Measurements from ENCODE around the gene FOXL3.

FOXL3 gene

DNA sequence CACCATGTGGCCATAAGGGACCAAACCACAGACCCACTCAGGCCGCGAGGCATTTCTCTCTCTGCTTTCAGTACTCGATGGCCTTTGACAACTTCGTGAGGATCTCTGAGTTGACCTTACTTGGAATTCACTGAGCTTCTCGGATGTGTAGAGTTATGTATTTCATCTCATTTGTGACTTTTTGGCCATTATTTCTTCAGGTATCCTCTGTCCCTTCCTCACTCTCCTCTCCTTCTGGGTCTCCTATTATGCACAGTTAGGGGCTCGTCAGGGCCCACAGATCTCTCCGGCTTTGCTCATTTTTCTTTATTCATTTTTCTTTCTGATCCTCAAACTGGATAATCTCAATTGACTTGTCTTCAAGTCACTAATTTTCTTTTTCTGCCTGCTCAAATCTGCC, 16.6 kb upstream of the FOXL3 start:
- TF ChIP-seq, protein P1, sequence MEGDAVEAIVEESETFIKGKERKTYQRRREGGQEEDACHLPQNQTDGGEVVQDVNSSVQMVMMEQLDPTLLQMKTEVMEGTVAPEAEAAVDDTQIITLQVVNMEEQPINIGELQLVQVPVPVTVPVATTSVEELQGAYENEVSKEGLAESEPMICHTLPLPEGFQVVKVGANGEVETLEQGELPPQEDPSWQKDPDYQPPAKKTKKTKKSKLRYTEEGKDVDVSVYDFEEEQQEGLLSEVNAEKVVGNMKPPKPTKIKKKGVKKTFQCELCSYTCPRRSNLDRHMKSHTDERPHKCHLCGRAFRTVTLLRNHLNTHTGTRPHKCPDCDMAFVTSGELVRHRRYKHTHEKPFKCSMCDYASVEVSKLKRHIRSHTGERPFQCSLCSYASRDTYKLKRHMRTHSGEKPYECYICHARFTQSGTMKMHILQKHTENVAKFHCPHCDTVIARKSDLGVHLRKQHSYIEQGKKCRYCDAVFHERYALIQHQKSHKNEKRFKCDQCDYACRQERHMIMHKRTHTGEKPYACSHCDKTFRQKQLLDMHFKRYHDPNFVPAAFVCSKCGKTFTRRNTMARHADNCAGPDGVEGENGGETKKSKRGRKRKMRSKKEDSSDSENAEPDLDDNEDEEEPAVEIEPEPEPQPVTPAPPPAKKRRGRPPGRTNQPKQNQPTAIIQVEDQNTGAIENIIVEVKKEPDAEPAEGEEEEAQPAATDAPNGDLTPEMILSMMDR (IDR thresholded peaks at IDR 0.05; ENCODE audit: low read depth, low read length, missing control alignments), result no peak
- DNase-seq (ENCODE audit: extremely low read depth, low read depth), result no peak

DNA sequence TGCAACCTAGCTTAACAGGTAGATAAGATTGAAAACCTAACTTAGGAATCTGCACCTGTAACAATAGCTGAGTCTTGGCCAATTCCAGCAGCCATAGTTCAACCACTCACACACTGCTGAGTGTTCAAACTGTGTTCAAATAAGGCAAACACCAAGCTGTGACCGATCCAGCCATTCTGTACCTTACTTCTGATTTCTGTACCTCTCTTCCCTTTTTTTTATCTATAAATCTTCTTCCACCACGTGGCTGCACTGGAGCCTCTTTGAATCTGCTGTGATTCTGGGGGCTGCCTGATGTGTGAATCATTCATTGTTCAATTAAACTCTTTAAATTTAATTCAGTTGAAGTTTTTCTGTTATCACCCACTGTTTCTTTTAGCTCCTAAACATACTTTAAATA, 15.7 kb upstream of the FOXL3 start:
- no peak for DNase-seq (ENCODE audit: extremely low read depth, low read depth)
- TF ChIP-seq, protein P1 (IDR thresholded peaks at IDR 0.05; ENCODE audit: low read depth, low read length, missing control alignments), result no peak
- no peak overlapping the region for H3K4me3 ChIP-seq (replicated peaks; ENCODE audit: low read depth, low read length)

More for the DNA sequence above, 16.6 kb upstream of the FOXL3 start:
- H3K4me3 ChIP-seq (replicated peaks; ENCODE audit: low read depth, low read length), result no peak overlapping the region

DNA sequence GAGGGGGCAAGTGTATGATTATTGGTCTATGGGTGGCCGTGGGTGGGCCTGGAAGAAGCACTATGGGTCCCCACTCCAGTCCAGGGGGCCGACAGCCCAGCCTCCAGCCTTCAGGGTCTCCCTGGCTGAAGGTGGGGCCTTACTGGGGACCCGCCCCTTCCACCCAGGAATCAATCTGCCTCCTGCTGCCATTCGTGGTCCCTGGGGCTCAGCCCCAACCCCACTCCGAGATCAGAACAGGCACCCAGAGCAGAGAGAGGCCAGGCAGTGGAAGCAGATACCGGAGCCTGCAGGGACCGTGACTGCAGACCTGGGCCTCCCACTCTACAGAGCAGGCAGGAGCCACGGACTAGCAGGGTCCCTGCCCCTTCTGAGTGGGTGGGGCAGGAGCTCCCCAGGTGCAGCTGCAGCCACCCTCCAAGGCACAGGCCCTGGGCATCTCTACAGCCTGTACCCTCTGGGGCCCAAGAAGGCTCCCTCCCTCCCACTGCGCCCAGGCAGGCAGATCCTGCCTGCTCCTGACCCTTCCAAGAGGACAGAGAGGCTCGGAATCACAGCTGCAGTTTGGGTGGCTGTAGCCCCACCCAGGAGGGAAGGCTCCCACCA, 13.6 kb upstream of the FOXL3 start:
- DNase-seq (ENCODE audit: extremely low read depth, low read depth), result no peak
- H3K4me3 ChIP-seq (replicated peaks; ENCODE audit: low read depth, low read length), result no peak overlapping the region
- TF ChIP-seq, protein P1 (IDR thresholded peaks at IDR 0.05; ENCODE audit: low read depth, low read length, missing control alignments), result no peak

DNA sequence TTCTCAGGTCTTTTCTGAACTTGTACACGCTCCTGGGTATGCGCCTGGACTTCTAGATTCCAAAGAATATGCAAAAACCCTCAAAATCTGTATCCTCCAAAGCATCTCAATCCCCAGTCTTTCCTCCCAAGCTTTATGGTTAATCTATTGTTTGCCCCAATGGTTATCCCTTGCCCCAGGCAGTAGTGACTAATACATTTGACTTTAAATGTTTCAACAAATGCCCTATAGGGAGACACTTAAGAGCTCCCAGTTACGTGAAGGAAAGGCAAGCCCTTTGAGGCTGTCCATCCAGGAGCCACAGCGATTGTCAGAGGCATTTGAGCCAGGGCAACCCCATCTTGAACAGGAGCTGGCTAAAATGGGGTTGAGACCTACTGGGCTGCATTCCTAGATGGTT, 12.7 kb upstream of the FOXL3 start:
- TF ChIP-seq, protein P1 (IDR thresholded peaks at IDR 0.05; ENCODE audit: low read depth, low read length, missing control alignments), result no peak
- H3K4me3 ChIP-seq (replicated peaks; ENCODE audit: low read depth, low read length), result no peak overlapping the region
- DNase-seq (ENCODE audit: extremely low read depth, low read depth), result no peak

DNA sequence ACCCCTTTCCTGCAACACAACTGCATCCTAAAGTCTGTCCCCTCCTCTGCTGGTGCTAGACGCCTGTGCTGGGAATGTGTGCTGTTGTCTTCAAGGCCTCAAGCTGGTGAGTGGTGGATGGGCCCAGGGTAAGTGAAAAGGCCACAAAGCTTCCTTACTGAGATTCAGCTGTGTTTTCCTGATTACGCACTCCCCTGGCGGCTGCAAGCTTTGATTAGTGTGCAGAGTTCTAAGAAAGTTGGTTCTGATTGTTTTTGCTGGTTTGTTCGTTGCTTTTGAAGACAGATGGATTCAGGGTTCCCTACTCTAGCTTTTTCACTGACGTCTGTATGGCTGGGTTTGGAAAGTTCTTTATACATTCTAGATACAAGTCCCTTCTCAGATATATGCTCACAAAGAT, 11.9 kb upstream of the FOXL3 start:
- DNase-seq (ENCODE audit: extremely low read depth, low read depth), result no peak
- no peak overlapping the region for H3K4me3 ChIP-seq (replicated peaks; ENCODE audit: low read depth, low read length)
- TF ChIP-seq, protein P1 (IDR thresholded peaks at IDR 0.05; ENCODE audit: low read depth, low read length, missing control alignments), result no peak

DNA sequence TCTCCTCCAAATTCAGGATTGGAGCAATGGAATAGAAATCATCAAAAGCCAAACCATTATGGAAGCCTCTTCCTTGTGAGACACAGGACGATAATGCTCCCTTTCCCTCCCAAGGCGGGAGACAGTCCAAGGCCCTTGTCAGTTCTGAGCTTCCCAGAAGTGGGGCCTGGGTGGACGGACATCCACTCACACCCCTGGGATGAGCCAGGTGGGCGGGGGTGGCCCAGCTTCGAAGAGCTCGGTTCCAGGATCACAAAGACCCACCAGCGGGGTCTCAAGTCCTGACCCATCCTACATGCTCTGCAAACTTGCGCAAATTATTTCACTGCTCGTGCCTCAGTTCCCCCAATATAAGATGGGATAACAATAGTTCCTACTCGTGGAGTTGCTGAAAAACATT, 10.1 kb upstream of the FOXL3 start:
- TF ChIP-seq, protein P1 (IDR thresholded peaks at IDR 0.05; ENCODE audit: low read depth, low read length, missing control alignments), result no peak
- no peak for DNase-seq (ENCODE audit: extremely low read depth, low read depth)

DNA sequence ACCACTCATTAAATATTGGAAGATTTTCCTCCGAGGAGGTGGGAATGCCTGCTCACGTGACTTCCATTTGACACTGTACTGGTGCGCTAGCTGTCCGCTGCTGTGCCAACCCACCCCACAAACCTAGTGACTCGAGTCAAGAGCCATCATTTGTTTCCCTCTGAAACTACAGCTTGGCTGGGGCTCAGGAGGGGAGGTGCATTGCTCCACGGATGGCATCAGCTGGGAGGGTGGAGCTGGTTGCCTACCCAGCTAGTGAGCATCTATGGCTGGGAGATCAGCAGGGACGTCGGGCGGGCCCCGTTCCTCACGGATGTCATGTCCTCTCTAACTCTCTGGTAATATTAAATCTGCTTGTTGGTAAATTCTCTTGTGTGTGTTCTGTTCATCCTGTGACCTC, 9.5 kb upstream of the FOXL3 start:
- TF ChIP-seq, protein P1 (IDR thresholded peaks at IDR 0.05; ENCODE audit: low read depth, low read length, missing control alignments), result no peak
- no peak for DNase-seq (ENCODE audit: extremely low read depth, low read depth)
- no peak overlapping the region for H3K4me3 ChIP-seq (replicated peaks; ENCODE audit: low read depth, low read length)

More for the DNA sequence above, 10.1 kb upstream of the FOXL3 start:
- no peak overlapping the region for H3K4me3 ChIP-seq (replicated peaks; ENCODE audit: low read depth, low read length)
